ENCODE measurements around the gene LY9. TPM values are rescaled to one million over a fixed set of nuclear protein-coding genes. Genes with fewer than 3 reads are reported as not detected.
"Not testable (repeated sequence)": the region's sequence is repeated elsewhere in the genome, so short reads cannot be mapped to it uniquely, and the experiment has no call there.

Gene LY9
- total RNA-seq, 1 donor from 2014 or later: not detected

DNA sequence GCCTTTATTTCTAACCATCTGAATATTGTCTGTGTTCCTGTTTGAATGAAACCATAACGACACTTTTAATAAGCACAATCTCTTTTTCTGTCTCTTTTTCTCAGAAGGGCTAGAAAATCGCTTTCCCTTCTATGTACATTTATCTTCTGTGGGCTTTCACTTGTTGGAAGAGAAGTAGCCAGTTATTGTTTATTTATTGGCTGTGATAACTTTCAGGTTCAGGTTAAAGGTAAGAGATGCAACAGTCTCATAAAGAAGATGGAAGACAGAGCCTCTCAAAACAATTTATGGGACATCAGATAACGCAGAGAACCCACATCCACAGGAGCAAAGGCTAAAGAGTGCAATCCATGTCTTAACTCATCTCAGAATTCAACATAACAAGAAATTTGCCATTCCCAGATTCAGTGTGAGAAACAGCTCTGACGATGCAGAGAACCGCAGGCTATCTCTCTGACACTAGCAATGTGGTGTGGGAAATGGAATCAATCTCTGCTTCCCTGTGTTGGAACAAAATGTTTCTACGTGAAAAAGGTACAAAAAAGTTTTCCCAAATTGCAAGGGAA, 70.8 kb downstream of the LY9 start:
- TF ChIP-seq, protein P1, sequence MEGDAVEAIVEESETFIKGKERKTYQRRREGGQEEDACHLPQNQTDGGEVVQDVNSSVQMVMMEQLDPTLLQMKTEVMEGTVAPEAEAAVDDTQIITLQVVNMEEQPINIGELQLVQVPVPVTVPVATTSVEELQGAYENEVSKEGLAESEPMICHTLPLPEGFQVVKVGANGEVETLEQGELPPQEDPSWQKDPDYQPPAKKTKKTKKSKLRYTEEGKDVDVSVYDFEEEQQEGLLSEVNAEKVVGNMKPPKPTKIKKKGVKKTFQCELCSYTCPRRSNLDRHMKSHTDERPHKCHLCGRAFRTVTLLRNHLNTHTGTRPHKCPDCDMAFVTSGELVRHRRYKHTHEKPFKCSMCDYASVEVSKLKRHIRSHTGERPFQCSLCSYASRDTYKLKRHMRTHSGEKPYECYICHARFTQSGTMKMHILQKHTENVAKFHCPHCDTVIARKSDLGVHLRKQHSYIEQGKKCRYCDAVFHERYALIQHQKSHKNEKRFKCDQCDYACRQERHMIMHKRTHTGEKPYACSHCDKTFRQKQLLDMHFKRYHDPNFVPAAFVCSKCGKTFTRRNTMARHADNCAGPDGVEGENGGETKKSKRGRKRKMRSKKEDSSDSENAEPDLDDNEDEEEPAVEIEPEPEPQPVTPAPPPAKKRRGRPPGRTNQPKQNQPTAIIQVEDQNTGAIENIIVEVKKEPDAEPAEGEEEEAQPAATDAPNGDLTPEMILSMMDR (conservative IDR thresholded peaks at IDR 0.05; ENCODE audit: low read depth, low read length): no peak
- no peak overlapping the region for H3K4me3 ChIP-seq (ENCODE audit: low read depth, low read length)
- no peak for DNase-seq (ENCODE audit: low read depth)

DNA sequence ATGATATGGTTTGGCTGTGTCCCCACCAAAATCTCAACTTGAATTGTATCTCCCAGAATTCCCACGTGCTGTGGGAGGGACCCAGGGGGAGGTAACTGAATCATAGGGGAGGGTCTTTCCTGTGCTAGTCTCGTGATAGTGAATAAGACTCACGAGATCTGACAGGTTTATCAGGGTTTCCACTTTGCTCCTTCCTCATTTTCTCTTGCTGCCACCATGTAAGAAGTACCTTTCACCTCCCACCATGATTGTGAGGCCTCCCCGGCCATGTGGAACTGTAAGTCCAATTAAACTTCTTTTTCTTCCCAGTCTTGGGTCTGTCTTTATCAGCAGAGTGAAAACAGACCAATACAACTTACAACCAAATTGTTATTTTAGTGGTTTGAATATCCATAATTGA, 71.7 kb downstream of the LY9 start:
- not testable (repeated sequence) for H3K4me3 ChIP-seq (ENCODE audit: low read depth, low read length); DNase-seq (ENCODE audit: low read depth)

DNA sequence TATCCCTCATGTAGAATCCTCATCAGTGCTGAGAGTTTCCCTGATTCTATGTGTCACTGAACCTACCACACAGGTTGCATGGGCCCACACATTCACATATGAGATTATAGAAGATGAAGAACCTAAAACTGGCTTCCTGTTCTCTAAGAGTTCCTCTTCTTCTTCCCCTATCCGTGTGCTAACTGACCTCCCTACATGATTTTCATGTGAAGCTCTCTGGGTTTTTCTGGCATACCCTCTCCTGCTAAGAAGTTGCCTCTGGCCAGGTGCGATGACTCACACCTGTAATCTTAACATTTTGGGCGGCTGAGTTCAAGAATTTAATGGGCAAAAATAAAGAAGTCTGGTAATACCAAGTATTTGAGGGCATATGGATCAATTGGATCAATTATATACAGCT, 72.2 kb downstream of the LY9 start:
- no peak overlapping the region for H3K4me3 ChIP-seq (ENCODE audit: low read depth, low read length)
- DNase-seq (ENCODE audit: low read depth): no peak
- TF ChIP-seq, protein P1 (conservative IDR thresholded peaks at IDR 0.05; ENCODE audit: low read depth, low read length): no peak

DNA sequence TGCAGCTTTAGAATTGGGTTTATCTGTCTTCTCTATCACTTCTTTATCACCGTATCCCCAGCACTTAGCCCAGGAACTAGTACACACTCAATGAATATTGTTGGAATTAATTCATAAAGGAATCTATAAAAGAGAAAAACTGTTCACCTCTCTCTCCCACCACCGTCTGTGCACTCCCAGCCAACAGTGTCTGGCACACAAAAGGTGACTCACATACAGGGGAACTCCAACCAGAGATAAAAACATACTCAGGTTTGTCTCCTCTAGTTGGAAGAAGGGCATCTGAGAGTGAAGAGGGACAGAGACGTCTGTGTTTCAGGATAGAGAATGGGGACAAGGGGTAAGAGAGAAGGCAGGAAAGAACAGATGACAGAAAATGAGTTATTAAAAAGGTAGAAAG, 79.0 kb downstream of the LY9 start:
- H3K4me3 ChIP-seq (ENCODE audit: low read depth, low read length): no peak overlapping the region
- TF ChIP-seq, protein P1 (conservative IDR thresholded peaks at IDR 0.05; ENCODE audit: low read depth, low read length): no peak
- DNase-seq (ENCODE audit: low read depth): no peak

DNA sequence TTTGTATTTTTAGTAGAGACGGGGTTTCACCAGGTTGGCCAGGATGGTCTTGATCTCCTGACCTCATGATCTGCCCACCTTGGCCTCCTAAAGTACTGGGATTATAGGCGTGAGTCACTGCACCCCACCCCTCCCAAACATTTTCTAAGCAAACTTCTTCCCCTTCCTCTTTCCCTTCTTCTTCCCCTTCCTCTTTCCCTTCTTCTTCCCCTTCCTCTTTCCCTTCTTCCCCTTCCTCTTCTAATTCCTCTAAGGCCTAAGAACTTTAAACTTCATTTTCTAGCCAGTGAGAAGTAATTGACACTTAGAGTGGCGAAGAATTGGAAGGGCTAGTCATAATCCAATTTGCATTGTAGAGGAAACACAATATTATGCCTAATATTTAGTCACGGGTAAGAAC, 79.6 kb downstream of the LY9 start:
- H3K4me3 ChIP-seq (ENCODE audit: low read depth, low read length); DNase-seq (ENCODE audit: low read depth): not testable (repeated sequence)

DNA sequence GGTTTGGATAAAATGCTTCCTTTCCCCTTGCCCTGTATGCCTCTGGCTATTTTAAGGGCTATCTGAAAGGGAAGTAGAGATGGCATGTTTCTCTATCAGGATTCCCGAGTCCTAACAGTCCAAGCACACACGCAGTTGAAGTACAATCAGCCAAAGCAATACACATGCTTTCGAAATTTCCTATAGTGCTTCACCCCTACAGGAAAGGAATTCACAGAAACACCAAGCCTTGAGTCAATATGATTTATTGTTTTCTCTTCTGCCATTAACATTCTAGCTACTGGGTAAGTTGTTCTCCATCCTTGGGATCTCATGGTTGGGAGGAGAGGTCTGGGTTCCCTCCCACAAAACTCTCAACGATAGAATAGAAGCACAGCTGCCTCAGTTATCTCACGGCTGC, 80.3 kb downstream of the LY9 start:
- TF ChIP-seq, protein P1 (conservative IDR thresholded peaks at IDR 0.05; ENCODE audit: low read depth, low read length): no peak
- H3K4me3 ChIP-seq (ENCODE audit: low read depth, low read length): no peak overlapping the region
- no peak for DNase-seq (ENCODE audit: low read depth)

DNA sequence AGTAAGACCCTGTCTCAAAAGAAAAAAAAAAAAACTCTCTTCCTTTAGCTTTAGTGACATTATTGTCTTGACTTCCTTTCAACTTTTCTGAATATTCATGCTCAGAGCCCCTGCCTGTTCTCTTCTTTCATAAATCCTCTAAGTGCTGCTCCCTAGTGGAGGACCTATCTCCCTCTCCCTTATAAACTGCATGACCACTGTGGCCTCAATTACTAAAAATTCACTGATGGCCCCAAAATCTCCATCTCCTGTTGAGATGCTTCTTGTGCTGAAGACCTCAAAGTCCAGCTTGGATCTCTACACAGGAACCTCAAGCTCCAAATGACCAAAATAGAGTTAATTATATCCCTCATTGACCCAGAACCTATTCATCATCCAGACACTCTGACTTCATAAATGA, 81.2 kb downstream of the LY9 start:
- H3K4me3 ChIP-seq (ENCODE audit: low read depth, low read length): no peak overlapping the region
- TF ChIP-seq, protein P1 (conservative IDR thresholded peaks at IDR 0.05; ENCODE audit: low read depth, low read length): no peak
- no peak for DNase-seq (ENCODE audit: low read depth)

Other genes with a start within 250 kb of the LY9 start
- not detected in 2 replicates for gene CD84, start 216.7 kb upstream of the LY9 start, total RNA-seq
- not detected in 2 replicates for gene SLAMF1, start 149.1 kb upstream of the LY9 start, total RNA-seq
- gene CD48, start 84.4 kb upstream of the LY9 start, total RNA-seq: not detected in 2 replicates
- 0.06 TPM in 1 of 2 replicates, not detected in the other for gene SLAMF7, start 56.9 kb upstream of the LY9 start, total RNA-seq
- gene CD244, start 66.7 kb downstream of the LY9 start, total RNA-seq: not detected in 2 replicates
- not detected in 2 replicates for gene ITLN1, start 89.0 kb downstream of the LY9 start, total RNA-seq
- not detected in 2 replicates for gene ITLN2, start 158.6 kb downstream of the LY9 start, total RNA-seq
- 42.2 and 57.8 TPM in 2 replicates for gene F11R, start 225.0 kb downstream of the LY9 start, total RNA-seq
- 52.0 and 148 TPM in 2 replicates for gene TSTD1, start 242.8 kb downstream of the LY9 start, total RNA-seq
- gene USF1, start 249.8 kb downstream of the LY9 start, total RNA-seq: 37.9 and 53.7 TPM in 2 replicates